Mesothelial cell of epicardium (in vitro differentiated cells): ENCODE data around the gene RASL10A. TPM values are rescaled to one million over a fixed set of nuclear protein-coding genes. Genes with fewer than 3 reads are reported as not detected.

Experiments
- DNase-seq, 2 experiments: peaks; one replicate each; pipeline ENCODE4 v3.0.0; 2021; ENCODE audit warnings: low spot score in 2 of 2; ENCODE audit not compliant: unreplicated experiment in 2 of 2
- H3K27ac Mint-ChIP-seq: 2 replicates; pipeline ENCODE4 v1.8.0; 2021; ENCODE audit warnings: mixed read lengths
- H3K27me3 Mint-ChIP-seq: 2 replicates; pipeline ENCODE4 v1.8.0; 2021; ENCODE audit warnings: low read depth, mixed read lengths
- H3K36me3 Mint-ChIP-seq: 2 replicates; pipeline ENCODE4 v1.8.0; 2021; ENCODE audit warnings: mixed read lengths
- H3K4me1 Mint-ChIP-seq: 2 replicates; pipeline ENCODE4 v1.8.0; 2021; ENCODE audit warnings: mixed read lengths
- H3K4me3 Mint-ChIP-seq: 2 replicates; pipeline ENCODE4 v1.8.0; 2021; ENCODE audit warnings: mild to moderate bottlenecking, moderate library complexity, mixed read lengths
- H3K9me3 Mint-ChIP-seq: 2 replicates; pipeline ENCODE4 v1.8.0; 2021; ENCODE audit warnings: mixed read lengths
- CTCF ChIP-seq: fragments of 200-600 bp; sonication (generic); IDR thresholded peaks from one replicate; pipeline ENCODE4 v1.5.0; 2021; ENCODE audit warnings: antibody characterized with exemption; ENCODE audit not compliant: unreplicated experiment
- total RNA-seq: library from RNA; stranded (reverse); gene quantifications from 3 replicates; pipeline ENCODE4 v1.2.1, GENCODE V29; 2021

The RASL10A gene
- total RNA-seq, 1 donor from 2014 or later, result 3.8 TPM

GRCh38 chr22:29328566-29329500, 13.3 kb upstream of the RASL10A start:
- DNase-seq, result no peak
- no peak for TF ChIP-seq CTCF
- Mint-ChIP-seq H3K27ac (peak overlapping the region; percentile 15), H3K4me1 (peaks cover 14% of the 10 kb centered on the region), H3K4me3 (no peak overlapping the region), H3K36me3 (peaks cover 8% of the 10 kb centered on the region), H3K27me3 (no peaks in the 10 kb centered on the region), H3K9me3 (no peaks in the 10 kb centered on the region)

GRCh38 chr22:29328055-29328454, 12.6 kb upstream of the RASL10A start:
- H3K36me3 Mint-ChIP-seq, result peaks cover 5% of the 10 kb centered on the region
- no peak for DNase-seq
- no peaks in the 10 kb centered on the region for H3K27me3 Mint-ChIP-seq
- peak; percentile 14 for TF ChIP-seq CTCF
- H3K9me3 Mint-ChIP-seq, result no peaks in the 10 kb centered on the region
- H3K27ac Mint-ChIP-seq, result no peak overlapping the region
- no peak overlapping the region for H3K4me3 Mint-ChIP-seq
- H3K4me1 Mint-ChIP-seq, result peaks cover 14% of the 10 kb centered on the region

- H3K36me3 Mint-ChIP-seq, result peaks cover 5% of the 10 kb centered on the region
- DNase-seq, result no peak
Observed at GRCh38 chr22:29327089-29327764, 11.7 kb upstream of the RASL10A start.

GRCh38 chr22:29326481-29326880, 11.0 kb upstream of the RASL10A start:
- TF ChIP-seq CTCF, result no peak
- no peaks in the 10 kb centered on the region for H3K27me3 Mint-ChIP-seq
- H3K4me1 Mint-ChIP-seq, result peaks cover 7% of the 10 kb centered on the region
- H3K27ac Mint-ChIP-seq, result no peak overlapping the region
- no peak overlapping the region for H3K4me3 Mint-ChIP-seq
- no peaks in the 10 kb centered on the region for H3K9me3 Mint-ChIP-seq
- no peak for DNase-seq
- H3K36me3 Mint-ChIP-seq, result peaks cover 5% of the 10 kb centered on the region

More at GRCh38 chr22:29327089-29327764, 11.7 kb upstream of the RASL10A start:
- peaks cover 14% of the 10 kb centered on the region for H3K4me1 Mint-ChIP-seq
- no peaks in the 10 kb centered on the region for H3K27me3 Mint-ChIP-seq
- no peak overlapping the region for H3K27ac Mint-ChIP-seq
- no peak for TF ChIP-seq CTCF
- H3K9me3 Mint-ChIP-seq, result no peaks in the 10 kb centered on the region
- H3K4me3 Mint-ChIP-seq, result no peak overlapping the region

GRCh38 chr22:29325785-29326315, 10.4 kb upstream of the RASL10A start:
- Mint-ChIP-seq H3K9me3 (no peaks in the 10 kb centered on the region), H3K4me1 (peaks cover 5% of the 10 kb centered on the region), H3K27me3 (no peaks in the 10 kb centered on the region)

More at GRCh38 chr22:29325785-29326315, 10.4 kb upstream of the RASL10A start:
- DNase-seq, result no peak
- no peak for TF ChIP-seq CTCF
- peaks cover 5% of the 10 kb centered on the region for H3K36me3 Mint-ChIP-seq
- H3K27ac Mint-ChIP-seq, result no peak overlapping the region
- no peak overlapping the region for H3K4me3 Mint-ChIP-seq
